ENCODE data around the gene PEAK3.

PEAK3 gene

GRCh38 chr19:2282062-2282861, at the start of gene PEAK3:
PEAK3 (minus strand) TSS chr19:2282175; CDS start chr19:2280931, 1,244 bp downstream.
- no peak for DNase-seq (ENCODE audit: extremely low read depth in 1 of 2, low read depth in 1 of 2)

GRCh38 chr19:2330632-2331284, 48.8 kb upstream of the PEAK3 start:
- no peak for DNase-seq (ENCODE audit: extremely low read depth in 1 of 2, low read depth in 1 of 2)

- no peak for DNase-seq (ENCODE audit: extremely low read depth in 1 of 2, low read depth in 1 of 2)
Observed at GRCh38 chr19:2330255-2330631, 48.3 kb upstream of the PEAK3 start.

- no peak for DNase-seq (ENCODE audit: extremely low read depth in 1 of 2, low read depth in 1 of 2)
Observed at GRCh38 chr19:2329501-2329916, 47.5 kb upstream of the PEAK3 start.

- DNase-seq (ENCODE audit: extremely low read depth in 1 of 2, low read depth in 1 of 2): no peak
Observed at GRCh38 chr19:2329149-2329478, 47.1 kb upstream of the PEAK3 start.

- DNase-seq (ENCODE audit: extremely low read depth in 1 of 2, low read depth in 1 of 2): peak; percentile 63 to 91
Observed at GRCh38 chr19:2328401-2329148, 46.6 kb upstream of the PEAK3 start, which contains the start of the genes LSM7 and SPPL2B. LSM7 (minus strand) TSS chr19:2328586; CDS start chr19:2328566, 20 bp downstream. SPPL2B (plus strand) TSS chr19:2328684; CDS start chr19:2328710, 26 bp downstream.

GRCh38 chr19:2327773-2328400, 45.9 kb upstream of the PEAK3 start:
- DNase-seq (ENCODE audit: extremely low read depth in 1 of 2, low read depth in 1 of 2): no peak

GRCh38 chr19:2326699-2327360, 44.9 kb upstream of the PEAK3 start:
- DNase-seq (ENCODE audit: extremely low read depth in 1 of 2, low read depth in 1 of 2): no peak

- no peak for DNase-seq (ENCODE audit: extremely low read depth in 1 of 2, low read depth in 1 of 2)
Observed at GRCh38 chr19:2325281-2326046, 43.5 kb upstream of the PEAK3 start.

GRCh38 chr19:2324220-2324948, 42.4 kb upstream of the PEAK3 start:
- no peak for DNase-seq (ENCODE audit: extremely low read depth in 1 of 2, low read depth in 1 of 2)

- no peak for DNase-seq (ENCODE audit: extremely low read depth in 1 of 2, low read depth in 1 of 2)
Observed at GRCh38 chr19:2323707-2324106, 41.7 kb upstream of the PEAK3 start.

GRCh38 chr19:2321565-2322283, 39.7 kb upstream of the PEAK3 start:
- no peak for DNase-seq (ENCODE audit: extremely low read depth in 1 of 2, low read depth in 1 of 2)

- DNase-seq (ENCODE audit: extremely low read depth in 1 of 2, low read depth in 1 of 2): no peak
Observed at GRCh38 chr19:2320939-2321338, 39.0 kb upstream of the PEAK3 start.

- no peak for DNase-seq (ENCODE audit: extremely low read depth in 1 of 2, low read depth in 1 of 2)
Observed at GRCh38 chr19:2320049-2320448, 38.1 kb upstream of the PEAK3 start.

- DNase-seq (ENCODE audit: extremely low read depth in 1 of 2, low read depth in 1 of 2): no peak
Observed at GRCh38 chr19:2319551-2319950, 37.6 kb upstream of the PEAK3 start.

- no peak for DNase-seq (ENCODE audit: extremely low read depth in 1 of 2, low read depth in 1 of 2)
Observed at GRCh38 chr19:2318923-2319322, 36.9 kb upstream of the PEAK3 start.

GRCh38 chr19:2317756-2318155, 35.8 kb upstream of the PEAK3 start:
- DNase-seq (ENCODE audit: extremely low read depth in 1 of 2, low read depth in 1 of 2): no peak

GRCh38 chr19:2317300-2317699, 35.3 kb upstream of the PEAK3 start:
- DNase-seq (ENCODE audit: extremely low read depth in 1 of 2, low read depth in 1 of 2): no peak
